AG08396 (cell line): ENCODE results near the gene FAM89A.
"Not testable (repeated sequence)": the region's sequence is repeated elsewhere in the genome, so short reads cannot be mapped to it uniquely, and the experiment has no call there.

Experiments used
- DNase-seq: peaks from one replicate; pipeline ENCODE4 v3.0.0; 2012; ENCODE audit warnings: low spot score, mixed read lengths

Gene FAM89A

GRCh38 chr1:231055271-231055670 is 15.2 kb upstream of the FAM89A start:
- DNase-seq: no peak

- peak; percentile 36 for DNase-seq
These were observed 13.6 kb upstream of the FAM89A start for GRCh38 chr1:231053493-231054162.

- DNase-seq: no peak
These were observed 12.7 kb upstream of the FAM89A start for GRCh38 chr1:231052777-231053176.

- DNase-seq: not testable (repeated sequence)
These were observed 10.9 kb upstream of the FAM89A start for GRCh38 chr1:231050932-231051331.

- DNase-seq: no peak
These were observed 10.3 kb upstream of the FAM89A start for GRCh38 chr1:231050395-231050794.

GRCh38 chr1:231049121-231049979 is 9.3 kb upstream of the FAM89A start:
- no peak for DNase-seq

GRCh38 chr1:231048419-231048818 is 8.4 kb upstream of the FAM89A start:
- DNase-seq: not testable (repeated sequence)

GRCh38 chr1:231047529-231047928 is 7.5 kb upstream of the FAM89A start:
- DNase-seq: not testable (repeated sequence)

- DNase-seq: no peak
These were observed 6.8 kb upstream of the FAM89A start for GRCh38 chr1:231046730-231047395.

GRCh38 chr1:231045921-231046729 is 6.1 kb upstream of the FAM89A start:
- not testable (repeated sequence) for DNase-seq

GRCh38 chr1:231045286-231045685 is 5.2 kb upstream of the FAM89A start:
- DNase-seq: no peak

GRCh38 chr1:231044588-231044987 is 4.5 kb upstream of the FAM89A start:
- no peak for DNase-seq

- DNase-seq: no peak
These were observed 1.7 kb upstream of the FAM89A start for GRCh38 chr1:231041719-231042261.

GRCh38 chr1:231040800-231041718 is 1.0 kb upstream of the FAM89A start:
- peak; percentile 37 for DNase-seq

- peak; percentile 74 for DNase-seq
These were observed 664 bp downstream of the FAM89A start for GRCh38 chr1:231039161-231040018.

GRCh38 chr1:231037585-231038517 is 2.2 kb downstream of the FAM89A start:
- DNase-seq: no peak

GRCh38 chr1:231036416-231036815 is 3.6 kb downstream of the FAM89A start:
- DNase-seq: no peak

GRCh38 chr1:231035799-231036198 is 4.3 kb downstream of the FAM89A start:
- DNase-seq: no peak
